GM18867 (cell line): ENCODE measurements around the gene CCNYL1.
"Not testable (repeated sequence)": the region's sequence is repeated elsewhere in the genome, so short reads cannot be mapped to it uniquely, and the experiment has no call there.

ENCODE experiments used
- ATAC-seq: cut with Tn5 transposase; IDR thresholded peaks from one replicate; pipeline ENCODE4 v1.9.1; 2021; ENCODE audit warnings: mild to moderate bottlenecking, moderate library complexity; ENCODE audit not compliant: unreplicated experiment

CCNYL1 gene

GRCh38 chr2:207734264-207734635 lies 22.8 kb downstream of the CCNYL1 start:
- no peak for ATAC-seq

DNA sequence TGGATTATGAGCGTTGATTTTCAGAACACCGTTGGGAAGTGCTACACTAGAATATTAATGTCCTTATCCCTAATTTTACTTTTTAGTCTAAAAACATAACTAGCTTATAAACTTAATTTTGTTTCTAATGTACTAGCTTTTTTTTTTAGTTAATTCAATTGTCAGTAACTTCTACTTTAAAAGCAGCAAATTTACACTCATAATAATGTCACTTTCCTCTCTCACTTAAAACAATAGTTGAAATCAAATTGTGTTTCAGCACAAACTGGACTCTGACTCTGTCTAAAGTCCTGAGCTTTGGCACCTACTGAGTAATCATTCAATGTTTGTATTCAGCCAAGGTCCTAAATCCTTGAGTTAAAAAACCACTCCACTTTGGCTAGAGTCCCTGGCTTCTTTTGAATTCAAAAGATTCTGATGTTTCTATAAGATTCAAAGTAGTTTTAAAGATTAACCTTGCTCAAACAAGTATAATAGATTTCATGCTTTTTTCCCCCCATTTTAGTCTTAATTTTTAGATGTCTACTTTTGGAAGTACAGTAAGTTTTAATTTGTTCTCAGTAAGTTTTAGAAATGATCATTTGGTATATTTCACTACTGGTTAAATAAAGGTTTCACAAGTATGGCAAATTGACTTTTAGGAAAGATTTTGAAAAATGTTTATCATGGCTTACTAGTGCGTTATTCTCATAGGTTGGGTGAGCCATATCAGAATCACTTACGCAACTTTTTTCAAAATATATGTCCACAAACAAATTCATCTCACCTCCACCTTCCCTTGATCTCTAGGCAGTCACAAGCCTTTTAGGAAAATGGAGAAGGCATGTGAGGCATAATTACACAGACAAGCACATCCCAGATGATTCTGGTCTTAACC lies 23.4 kb downstream of the CCNYL1 start:
- no peak for ATAC-seq

DNA sequence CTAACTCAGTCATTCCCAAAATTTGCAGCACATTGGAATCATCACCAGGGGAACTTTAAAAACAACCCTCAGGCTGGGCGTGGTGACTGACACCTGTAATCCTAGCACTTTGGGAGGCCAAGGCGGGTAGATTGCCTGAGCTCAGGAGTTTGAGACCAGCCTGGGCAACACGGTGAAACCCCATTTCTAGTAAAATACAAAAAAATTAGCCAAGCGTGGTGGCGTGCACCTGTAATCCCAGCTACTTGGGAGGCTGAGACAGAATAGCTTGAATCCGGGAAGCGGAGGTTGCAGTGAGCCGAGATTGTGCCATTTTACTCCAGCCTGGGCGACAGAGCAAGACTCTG lies 24.0 kb downstream of the CCNYL1 start:
- ATAC-seq, result not testable (repeated sequence)

DNA sequence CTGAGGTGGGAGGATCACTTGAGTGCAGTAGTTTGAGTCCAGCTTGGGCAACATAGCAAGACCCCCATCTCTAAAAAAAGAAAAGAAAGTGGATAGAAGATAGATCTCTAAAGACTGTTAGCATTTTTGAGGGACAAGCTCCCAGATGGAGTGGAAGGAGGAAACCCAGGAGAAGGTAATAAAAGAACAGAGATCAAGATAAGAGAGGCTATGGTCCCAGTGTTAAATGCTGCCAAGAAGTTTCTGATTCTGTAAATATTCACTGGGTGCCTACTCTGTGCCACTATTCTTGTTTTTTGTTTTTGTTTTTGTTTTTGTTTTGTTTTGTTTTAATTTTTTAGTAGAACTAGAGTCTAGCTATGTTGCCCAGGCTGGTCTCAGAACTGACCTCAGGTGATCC lies 32.1 kb downstream of the CCNYL1 start:
- ATAC-seq, result no peak

GRCh38 chr2:207744050-207744449 lies 32.6 kb downstream of the CCNYL1 start:
- ATAC-seq, result no peak

GRCh38 chr2:207744451-207744850 lies 33.0 kb downstream of the CCNYL1 start:
- ATAC-seq, result no peak

- peak; percentile 86 for ATAC-seq
Measured at GRCh38 chr2:207746131-207746530, 34.7 kb downstream of the CCNYL1 start.

DNA sequence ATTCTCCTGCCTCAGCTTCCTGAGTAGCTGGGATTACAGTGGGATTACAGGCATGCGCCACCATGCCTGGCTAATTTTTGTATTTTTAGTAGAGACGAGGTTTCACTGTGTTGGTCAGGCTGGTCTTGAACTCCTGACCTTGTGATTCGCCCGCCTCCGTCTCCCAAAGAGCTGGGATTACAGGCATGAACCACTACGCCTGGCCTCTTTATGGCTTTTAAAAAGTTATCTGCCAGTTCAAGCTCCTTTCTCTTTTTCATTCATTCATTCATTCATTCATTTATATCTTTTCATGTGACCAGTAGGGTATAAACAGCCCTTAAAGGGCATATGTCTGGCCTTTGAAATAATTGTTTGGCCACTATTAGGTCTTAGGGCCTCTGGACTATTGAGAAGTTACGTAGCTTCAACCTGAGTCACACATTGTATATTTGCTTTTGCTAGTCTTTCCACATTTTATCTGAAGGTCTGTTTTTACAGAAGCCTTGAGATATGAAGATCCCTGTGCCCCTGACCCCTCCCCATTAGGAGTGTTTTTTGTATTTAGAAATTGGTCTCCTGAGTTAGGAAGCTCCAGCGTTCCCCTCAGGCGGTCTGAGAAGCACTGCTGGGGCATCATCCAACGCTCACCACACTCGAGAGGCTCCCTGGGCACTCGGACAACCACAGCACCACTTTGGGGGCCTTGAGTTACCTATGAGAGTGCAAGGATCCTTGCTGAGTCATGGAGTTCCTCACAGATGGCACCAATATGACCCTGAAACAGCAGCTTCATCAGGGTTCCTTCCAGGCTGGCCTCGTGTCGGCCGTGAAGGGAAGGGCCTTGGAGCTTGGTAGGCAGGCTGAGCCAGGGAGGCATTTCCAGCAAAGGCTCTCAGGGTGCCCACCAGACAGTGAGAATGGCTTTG lies 36.5 kb downstream of the CCNYL1 start:
- ATAC-seq, result no peak

GRCh38 chr2:207748993-207749392 lies 37.6 kb downstream of the CCNYL1 start:
- no peak for ATAC-seq

- ATAC-seq, result no peak
Measured at GRCh38 chr2:207749873-207750272, 38.4 kb downstream of the CCNYL1 start.

- ATAC-seq, result no peak
Measured at GRCh38 chr2:207750345-207750744, 38.9 kb downstream of the CCNYL1 start.

DNA sequence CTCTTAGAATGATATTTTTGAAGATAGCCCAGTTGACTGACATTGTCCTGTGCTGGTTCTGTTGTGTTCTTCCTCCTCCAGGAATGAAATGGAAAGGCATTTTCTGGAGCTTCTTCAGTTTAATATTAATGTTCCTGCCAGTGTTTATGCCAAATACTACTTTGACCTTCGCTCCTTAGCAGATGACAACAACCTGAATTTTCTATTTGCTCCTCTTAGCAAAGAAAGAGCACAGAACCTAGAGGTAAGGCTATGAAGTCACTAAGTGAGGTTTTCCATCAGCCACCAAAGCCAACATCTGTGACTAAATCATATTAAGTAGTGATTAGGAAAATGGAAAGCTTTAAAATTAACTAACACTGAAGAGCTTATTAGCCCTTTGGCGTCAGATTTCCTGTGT lies 39.4 kb downstream of the CCNYL1 start:
- ATAC-seq, result no peak

- ATAC-seq, result not testable (repeated sequence)
Measured at GRCh38 chr2:207753688-207754087, 42.2 kb downstream of the CCNYL1 start.

DNA sequence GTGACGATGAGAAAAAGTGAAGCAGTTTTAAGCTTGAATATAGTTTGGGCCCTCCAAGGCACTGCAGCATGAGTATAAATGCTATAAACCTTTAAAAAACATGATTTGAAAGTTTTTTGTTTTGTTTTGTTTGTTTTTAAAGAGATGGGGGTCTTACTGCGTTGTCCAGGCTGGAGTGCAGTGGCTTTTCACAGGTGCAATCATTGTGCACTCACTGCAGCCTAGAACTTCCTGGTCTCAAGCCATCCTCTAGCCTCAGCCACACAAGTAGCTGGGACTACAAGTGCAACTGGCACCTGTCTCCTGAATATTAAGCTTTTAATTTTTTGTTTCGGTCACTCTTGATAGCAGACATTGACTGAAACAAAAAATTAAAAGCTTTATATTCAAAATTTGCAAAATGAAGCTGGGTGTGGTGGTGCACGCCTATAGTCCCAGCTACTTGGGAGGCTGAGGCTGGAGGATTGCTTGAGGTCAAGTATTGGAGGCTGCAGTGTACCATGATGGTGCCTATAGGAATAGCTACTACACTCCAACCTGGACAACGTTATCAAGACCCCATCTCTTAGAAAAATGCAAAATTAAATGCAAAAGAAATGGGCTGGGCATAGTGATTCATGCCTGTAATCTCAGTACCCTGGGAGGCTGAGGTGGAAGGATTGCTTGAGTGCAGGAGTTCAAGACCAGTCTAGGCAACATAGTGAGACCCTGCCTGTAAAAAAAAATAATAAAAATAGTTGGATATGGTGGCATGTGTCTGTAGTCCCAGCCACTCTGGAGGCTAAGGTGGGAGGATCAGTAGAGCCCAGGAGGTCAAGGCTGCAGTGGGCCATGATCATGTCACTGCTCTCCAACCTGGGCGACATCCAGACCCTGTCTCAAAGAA lies 43.3 kb downstream of the CCNYL1 start:
- no peak for ATAC-seq

DNA sequence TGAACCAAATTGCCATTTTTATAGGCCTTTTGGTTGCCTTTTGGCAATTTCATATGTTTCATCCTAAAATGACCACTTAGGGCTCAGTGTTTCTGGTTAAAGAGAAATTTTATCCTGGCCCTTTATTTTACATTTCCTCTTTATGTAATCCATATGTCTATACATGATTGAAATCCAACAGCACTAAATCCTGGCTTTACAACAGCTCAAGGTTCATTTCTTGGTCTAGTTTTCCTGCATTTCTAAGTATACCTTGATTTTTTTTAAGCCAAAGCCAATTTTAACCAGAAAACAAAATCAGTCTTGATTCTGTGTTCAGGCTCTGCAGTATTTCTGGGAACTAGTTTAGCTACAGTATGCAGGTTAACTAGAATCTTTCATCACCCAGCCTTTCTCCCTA lies 46.6 kb downstream of the CCNYL1 start:
- ATAC-seq, result no peak

DNA sequence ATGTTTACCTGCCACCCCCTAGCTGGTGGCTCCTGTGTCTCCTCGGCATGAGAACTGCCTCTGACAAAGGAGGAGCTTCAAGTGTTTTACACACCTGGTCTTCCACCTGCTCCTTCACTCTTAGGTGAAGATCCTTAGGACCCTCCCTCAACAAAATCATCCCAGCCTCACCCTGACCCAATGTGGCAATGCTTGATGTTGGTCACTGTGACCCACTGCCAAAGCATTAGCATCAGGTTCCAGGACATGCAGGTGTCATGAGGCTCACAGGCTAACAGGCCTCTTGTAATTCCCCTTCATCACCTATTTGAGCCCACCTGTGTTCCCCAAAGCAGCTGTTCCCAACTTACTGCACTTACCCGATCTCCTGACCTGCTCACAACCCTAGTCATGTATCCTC lies 48.5 kb downstream of the CCNYL1 start:
- ATAC-seq, result no peak

DNA sequence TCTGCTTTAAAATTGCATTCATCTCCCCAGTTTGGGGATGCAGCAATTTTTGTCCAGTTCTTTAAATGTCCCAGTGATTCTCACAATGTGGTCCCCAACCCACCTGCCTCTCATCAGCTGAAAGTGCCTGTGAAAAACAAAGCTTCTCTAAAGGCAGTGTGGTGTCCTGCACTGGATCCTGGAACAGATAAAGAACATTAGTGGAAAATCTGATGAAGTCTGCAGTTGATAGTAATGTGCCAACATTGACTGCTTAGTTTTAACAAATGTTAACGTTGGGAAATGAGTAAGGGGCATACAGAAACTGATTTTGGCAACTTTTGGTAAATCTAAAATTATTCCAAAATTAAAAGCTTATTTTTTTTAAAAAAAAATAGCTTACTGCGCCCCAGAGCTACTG lies 49.0 kb downstream of the CCNYL1 start:
- ATAC-seq, result no peak

DNA sequence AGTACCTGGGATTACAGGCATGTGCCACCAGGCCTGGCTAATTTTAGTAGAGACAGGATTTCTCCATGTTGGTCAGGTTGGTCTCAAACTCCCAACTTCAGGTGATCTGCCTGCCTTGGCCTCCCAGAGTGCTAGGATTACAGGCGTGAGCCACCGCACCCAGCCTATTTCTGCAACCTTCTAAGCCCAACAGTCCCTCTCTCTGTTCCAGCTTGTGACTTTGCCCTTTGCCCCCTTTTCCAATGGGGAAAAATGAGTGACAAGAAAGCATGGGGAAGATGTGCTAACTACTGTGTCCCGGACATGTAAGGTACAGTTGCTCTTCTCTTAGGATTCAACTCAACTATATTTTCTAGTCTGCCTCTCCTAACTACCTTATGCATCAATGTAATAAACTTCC lies 50.0 kb downstream of the CCNYL1 start:
- not testable (repeated sequence) for ATAC-seq

- no peak for ATAC-seq
Measured at GRCh38 chr2:207762146-207762545, 50.7 kb downstream of the CCNYL1 start.

GRCh38 chr2:207763303-207763917 lies 52.0 kb downstream of the CCNYL1 start:
- ATAC-seq, result no peak
